Measurements from ENCODE around the gene UBASH3B. TPM values are rescaled to one million over a fixed set of nuclear protein-coding genes. Genes with fewer than 3 reads are reported as not detected.

UBASH3B gene
- total RNA-seq, 1 experiment from 2014 or later, result 81.9 TPM

- Histone ChIP-seq H3K36me3 (ENCODE audit: low read depth) (no peaks in the 10 kb centered on the region), H3K4me1 (replicated peaks; ENCODE audit: insufficient read depth) (peaks cover 17% of the 10 kb centered on the region), H3K9me3 (ENCODE audit: insufficient read depth, low read depth) (peaks cover 9% of the 10 kb centered on the region), H3K4me2 (no peak overlapping the region), H2AFZ (no peak overlapping the region), H3K27me3 (ENCODE audit: insufficient read depth, low read depth) (no peaks in the 10 kb centered on the region), H3K9me2 (ENCODE audit: insufficient read depth) (no peaks in the 10 kb centered on the region), H3K79me2 (ENCODE audit: low read depth) (no peaks in the 10 kb centered on the region), H3F3A (ENCODE audit: insufficient read depth, low read depth) (peaks cover 4% of the 10 kb centered on the region; the same call in 1 of the 2 replicates), H3K4me3 (no peak overlapping the region), H3K27ac (no peak overlapping the region), H4K20me1 (ENCODE audit: insufficient read depth) (no peaks in the 10 kb centered on the region)
- ChIA-PET CTCF (no interaction called here), POLR2A (ENCODE audit: unreplicated experiment) (no interaction called here)
- peak in 1 of 2 experiments; percentile 19 for DNase-seq
- intact Hi-C loops (cut with micrococcal nuclease; ENCODE audit: unreplicated experiment), result no loop called here
- BruUV-seq (replicated peaks), result no TSS peak
- TF ChIP-seq CTCF (conservative IDR thresholded peaks at IDR 0.05), result no peak
- TF ChIP-seq EZH2 (IDR thresholded peaks at IDR 0.05; ENCODE audit: low read depth), result no peak
Observed at GRCh38 chr11:122616718-122617117, 38.8 kb upstream of the UBASH3B start.

- TF ChIP-seq EZH2 (IDR thresholded peaks at IDR 0.05; ENCODE audit: low read depth) (no peak), CTCF (conservative IDR thresholded peaks at IDR 0.05) (no peak)
- no peaks in the 10 kb centered on the region for H4K20me1 ChIP-seq (ENCODE audit: insufficient read depth)
- no peak overlapping the region for H2AFZ ChIP-seq
- H3K4me1 ChIP-seq (replicated peaks; ENCODE audit: insufficient read depth), result peaks cover 12% of the 10 kb centered on the region
- CTCF ChIA-PET, result no interaction called here
- H3K27ac ChIP-seq, result no peak overlapping the region
- no TSS peak for BruUV-seq (replicated peaks)
- no peaks in the 10 kb centered on the region for H3K27me3 ChIP-seq (ENCODE audit: insufficient read depth, low read depth)
- peak in 1 of 2 experiments; percentile 62 for DNase-seq
- POLR2A ChIA-PET (ENCODE audit: unreplicated experiment), result no interaction called here
- no peak overlapping the region for H3K4me3 ChIP-seq
- no peaks in the 10 kb centered on the region for H3K9me2 ChIP-seq (ENCODE audit: insufficient read depth)
- intact Hi-C loops (cut with micrococcal nuclease; ENCODE audit: unreplicated experiment), result no loop called here
- no peaks in the 10 kb centered on the region for H3K79me2 ChIP-seq (ENCODE audit: low read depth)
- no peaks in the 10 kb centered on the region for H3K36me3 ChIP-seq (ENCODE audit: low read depth)
- peaks cover 4% of the 10 kb centered on the region; the same call in 1 of the 2 replicates for H3F3A ChIP-seq (ENCODE audit: insufficient read depth, low read depth)
- H3K4me2 ChIP-seq, result no peak overlapping the region
- peaks cover 9% of the 10 kb centered on the region for H3K9me3 ChIP-seq (ENCODE audit: insufficient read depth, low read depth)
Observed at GRCh38 chr11:122617297-122617696, 38.2 kb upstream of the UBASH3B start.

- DNase-seq, result peak in 1 of 2 experiments; percentile 6
- TF ChIP-seq EZH2 (IDR thresholded peaks at IDR 0.05; ENCODE audit: low read depth) (no peak), CTCF (conservative IDR thresholded peaks at IDR 0.05) (no peak)
- H3K4me2 ChIP-seq, result no peak overlapping the region
- H3K27me3 ChIP-seq (ENCODE audit: insufficient read depth, low read depth), result no peaks in the 10 kb centered on the region
- H2AFZ ChIP-seq, result no peak overlapping the region
- intact Hi-C loops (cut with micrococcal nuclease; ENCODE audit: unreplicated experiment), result no loop called here
- H3K79me2 ChIP-seq (ENCODE audit: low read depth), result no peaks in the 10 kb centered on the region
- H3F3A ChIP-seq (ENCODE audit: insufficient read depth, low read depth), result peaks cover 4% of the 10 kb centered on the region; the same call in 1 of the 2 replicates
- POLR2A ChIA-PET (ENCODE audit: unreplicated experiment), result no interaction called here
- no peaks in the 10 kb centered on the region for H3K9me2 ChIP-seq (ENCODE audit: insufficient read depth)
- no peaks in the 10 kb centered on the region for H3K36me3 ChIP-seq (ENCODE audit: low read depth)
- BruUV-seq (replicated peaks), result no TSS peak
- H3K9me3 ChIP-seq (ENCODE audit: insufficient read depth, low read depth), result peaks cover 9% of the 10 kb centered on the region
- H4K20me1 ChIP-seq (ENCODE audit: insufficient read depth), result no peaks in the 10 kb centered on the region
- CTCF ChIA-PET, result no interaction called here
- peaks cover 6% of the 10 kb centered on the region; the same call in 1 of the 2 replicates for H3K4me1 ChIP-seq (replicated peaks; ENCODE audit: insufficient read depth)
- H3K4me3 ChIP-seq, result no peak overlapping the region
- no peak overlapping the region for H3K27ac ChIP-seq
Observed at GRCh38 chr11:122617926-122618325, 37.6 kb upstream of the UBASH3B start.

All from PC-9 (cell line).